CD14-positive monocyte (primary cell): Measurements from ENCODE around the gene MACROD2. TPM values are rescaled to one million over a fixed set of nuclear protein-coding genes. Genes with fewer than 3 reads are reported as not detected.

ENCODE experiments used
- DNase-seq, 3 donors: peaks; one replicate each; pipeline ENCODE4 v3.0.0-alpha.2; 2011 to 2022
- H2AFZ ChIP-seq: 2 replicates; pipeline ENCODE4 v1.6.0; 2012; ENCODE audit warnings: mild to moderate bottlenecking, low read depth, low read length, inconsistent platforms; ENCODE audit not compliant: insufficient read depth, poor library complexity, severe bottlenecking
- H3K27ac ChIP-seq, 2 donors: 1 replicate in 1 of 2; 2 replicates in 1 of 2; pipeline ENCODE4 v1.5.1; 2012 to 2013; ENCODE audit warnings: low read length in 2 of 2, control low read depth in 1 of 2, inconsistent platforms in 1 of 2, low read depth in 1 of 2, mild to moderate bottlenecking in 1 of 2
- H3K27me3 ChIP-seq, 2 donors: one replicate each; pipeline versions ENCODE4 v1.6.0 to v1.6.1; 2011 to 2013; ENCODE audit warnings: low read length in 2 of 2; ENCODE audit not compliant: control insufficient read depth in 2 of 2, insufficient read depth in 2 of 2
- H3K36me3 ChIP-seq, 2 donors: replicated peaks in 1 of 2; 1 replicate in 1 of 2; 2 replicates in 1 of 2; pipeline versions ENCODE4 v1.5.1 to v1.6.1; 2012 to 2013; ENCODE audit warnings: low read length in 2 of 2, control low read depth in 1 of 2, inconsistent platforms in 1 of 2, mild to moderate bottlenecking in 1 of 2; ENCODE audit not compliant: insufficient read depth in 2 of 2, control insufficient read depth in 1 of 2
- H3K4me1 ChIP-seq, 2 donors: 1 replicate in 1 of 2; 2 replicates in 1 of 2; pipeline versions ENCODE4 v1.5.1 to v1.6.1; 2012 to 2013; ENCODE audit warnings: low read length in 2 of 2, control low read depth in 1 of 2, inconsistent platforms in 1 of 2, mild to moderate bottlenecking in 1 of 2, moderate library complexity in 1 of 2; ENCODE audit not compliant: insufficient read depth in 2 of 2, control insufficient read depth in 1 of 2
- H3K4me2 ChIP-seq: replicated peaks from 2 replicates; pipeline ENCODE3; 2012; ENCODE audit warnings: low read length, moderate library complexity, mild to moderate bottlenecking; ENCODE audit not compliant: poor library complexity, severe bottlenecking; ENCODE audit errors: extremely low read depth
- H3K4me3 ChIP-seq, 3 experiments: fragments of 200-600 bp in 1 of 3; sonication (generic) in 1 of 3; replicated peaks in 1 of 3; 1 replicate in 2 of 3; 2 replicates in 1 of 3; pipeline ENCODE4 v1.5.1; 2011 to 2013; ENCODE audit warnings: low read length in 3 of 3, mild to moderate bottlenecking in 3 of 3, control low read depth in 2 of 3, low read depth in 2 of 3, inconsistent platforms in 1 of 3, moderate library complexity in 1 of 3
- H3K79me2 ChIP-seq: 2 replicates; pipeline ENCODE4 v1.6.0; 2012; ENCODE audit warnings: mild to moderate bottlenecking, control low read depth, inconsistent platforms, low read length, moderate library complexity; ENCODE audit not compliant: insufficient read depth
- H3K9ac ChIP-seq: 2 replicates; pipeline ENCODE4 v1.6.0; 2017; ENCODE audit warnings: low read length, mild to moderate bottlenecking; ENCODE audit not compliant: insufficient read depth, poor library complexity, severe bottlenecking
- H3K9me3 ChIP-seq, 2 donors: replicated peaks in 1 of 2; 1 replicate in 1 of 2; 2 replicates in 1 of 2; pipeline versions ENCODE4 v1.5.1 to v1.6.1; 2012 to 2013; ENCODE audit warnings: low read length in 2 of 2, control low read depth in 1 of 2; ENCODE audit not compliant: control insufficient read depth in 1 of 2, insufficient read depth in 1 of 2
- H4K20me1 ChIP-seq: 2 replicates; pipeline ENCODE4 v1.6.0; 2012; ENCODE audit warnings: mild to moderate bottlenecking, low read length, control low read depth, moderate library complexity; ENCODE audit not compliant: insufficient read depth
- H3K27ac Mint-ChIP-seq, 7 donors: one replicate each; pipeline ENCODE4 v1.8.0; 2020; ENCODE audit warnings: mild to moderate bottlenecking in 7 of 7, mixed read lengths in 7 of 7, moderate library complexity in 6 of 7, inconsistent platforms in 2 of 7
- H3K27me3 Mint-ChIP-seq, 3 donors: one replicate each; pipeline ENCODE4 v1.8.0; 2021 to 2022; ENCODE audit warnings: low read depth in 3 of 3, mild to moderate bottlenecking in 3 of 3, mixed read lengths in 3 of 3, moderate library complexity in 3 of 3, inconsistent platforms in 1 of 3
- H3K36me3 Mint-ChIP-seq, 2 donors: one replicate each; pipeline ENCODE4 v1.8.0; 2020; ENCODE audit warnings: mixed read lengths in 2 of 2, inconsistent platforms in 1 of 2, mild to moderate bottlenecking in 1 of 2
- H3K4me1 Mint-ChIP-seq: one replicate; pipeline ENCODE4 v1.8.0; 2020; ENCODE audit warnings: mild to moderate bottlenecking, mixed read lengths
- H3K4me3 Mint-ChIP-seq, 2 donors: one replicate each; pipeline ENCODE4 v1.8.0; 2020; ENCODE audit warnings: mild to moderate bottlenecking in 2 of 2, mixed read lengths in 2 of 2, moderate library complexity in 1 of 2
- H3K9me3 Mint-ChIP-seq, 7 donors: one replicate each; pipeline ENCODE4 v1.8.0; 2020 to 2022; ENCODE audit warnings: mixed read lengths in 7 of 7, mild to moderate bottlenecking in 6 of 7, moderate library complexity in 6 of 7, inconsistent platforms in 2 of 7
- CTCF ChIP-seq: fragments of 200-600 bp; IDR thresholded peaks from one replicate; pipeline ENCODE4 v1.8.0; 2022; ENCODE audit warnings: antibody characterized with exemption, mild to moderate bottlenecking
- WGBS: methylation state at CpG from one replicate; pipeline ENCODE4 v1.1.5; 2013; ENCODE audit warnings: missing lambda C conversion rate; ENCODE audit not compliant: insufficient coverage; 5-methylcytosine and 5-hydroxymethylcytosine counted together
- intact Hi-C, 2 donors: fragments of 100-400 bp; cut with micrococcal nuclease; formaldehyde crosslinking; loops; one replicate each; pipeline versions ENCODE4 v1.15.0 to v1.15.1; 2023
- polyA plus RNA-seq, 3 donors: library from polyadenylated mRNA; depleted of rRNA in 1 of 3; unstranded in 2 of 3; stranded (reverse) in 1 of 3; fragments of 300-500 nt in 2 of 3; fragments of >200 nt in 1 of 3; fragmentation: Illumina TruSeq in 2 of 3; gene quantifications; 1 replicate in 2 of 3; 2 replicates in 1 of 3; pipeline ENCODE4 v1.2.3, GENCODE V29; 2012 to 2021

Gene MACROD2
- polyA plus RNA-seq, 3 donors = 0.23 TPM; not detected in 2

- WGBS = no CpG with 5 or more reads among the region's 1 CpG
Observed at GRCh38 chr20:14434384-14435136, 439.2 kb downstream of the MACROD2 start.

GRCh38 chr20:14441201-14441600, 445.9 kb downstream of the MACROD2 start:
- Mint-ChIP-seq H3K9me3 (peaks cover 4 to 13% (median 6%) of the 10 kb centered on the region in 7 donors), H3K4me1 (no peaks in the 10 kb centered on the region), H3K27me3 (peaks cover 0 to 3% (median 0%) of the 10 kb centered on the region in 3 donors), H3K36me3 (no peaks in the 10 kb centered on the region), H3K4me3 (no peak overlapping the region), H3K27ac (no peak overlapping the region)
- no peak overlapping the region for H3K4me3 ChIP-seq
- intact Hi-C loops = no loop called here
- no peaks in the 10 kb centered on the region for H4K20me1 ChIP-seq
- no peak overlapping the region for H3K9ac ChIP-seq
- H2AFZ ChIP-seq = no peak overlapping the region
- no peak for DNase-seq
- peaks cover 7 to 13% of the 10 kb centered on the region in 2 donors for H3K9me3 ChIP-seq
- H3K36me3 ChIP-seq = no peaks in the 10 kb centered on the region
- no peaks in the 10 kb centered on the region for H3K27me3 ChIP-seq
- no peak overlapping the region for H3K4me2 ChIP-seq
- WGBS = no CpG with 5 or more reads among the region's 4 CpGs
- no peaks in the 10 kb centered on the region for H3K4me1 ChIP-seq
- no peaks in the 10 kb centered on the region for H3K79me2 ChIP-seq
- H3K27ac ChIP-seq = no peak overlapping the region
- no peak for TF ChIP-seq CTCF

More at GRCh38 chr20:14434384-14435136, 439.2 kb downstream of the MACROD2 start:
- no peak overlapping the region for H3K9ac ChIP-seq
- no peaks in the 10 kb centered on the region for H3K4me1 Mint-ChIP-seq
- H3K4me3 Mint-ChIP-seq = no peak overlapping the region
- H3K36me3 ChIP-seq = no peaks in the 10 kb centered on the region
- H3K4me3 ChIP-seq = no peak overlapping the region
- H3K9me3 Mint-ChIP-seq = peaks cover 0 to 6% (median 4%) of the 10 kb centered on the region in 7 donors
- H2AFZ ChIP-seq = no peak overlapping the region
- no peak for TF ChIP-seq CTCF
- no peaks in the 10 kb centered on the region for H3K27me3 ChIP-seq
- no peak overlapping the region for H3K27ac ChIP-seq
- peaks cover 0 to 3% (median 0%) of the 10 kb centered on the region in 3 donors for H3K27me3 Mint-ChIP-seq
- no peaks in the 10 kb centered on the region for H3K36me3 Mint-ChIP-seq
- DNase-seq = no peak
- H3K4me2 ChIP-seq = no peak overlapping the region
- H4K20me1 ChIP-seq = no peaks in the 10 kb centered on the region
- H3K79me2 ChIP-seq = no peaks in the 10 kb centered on the region
- no peaks in the 10 kb centered on the region for H3K4me1 ChIP-seq
- H3K27ac Mint-ChIP-seq = no peak overlapping the region
- H3K9me3 ChIP-seq = no peaks in the 10 kb centered on the region
- intact Hi-C loops = no loop called here
